ENCODE results near the gene TMEM30A.

TMEM30A gene

DNA sequence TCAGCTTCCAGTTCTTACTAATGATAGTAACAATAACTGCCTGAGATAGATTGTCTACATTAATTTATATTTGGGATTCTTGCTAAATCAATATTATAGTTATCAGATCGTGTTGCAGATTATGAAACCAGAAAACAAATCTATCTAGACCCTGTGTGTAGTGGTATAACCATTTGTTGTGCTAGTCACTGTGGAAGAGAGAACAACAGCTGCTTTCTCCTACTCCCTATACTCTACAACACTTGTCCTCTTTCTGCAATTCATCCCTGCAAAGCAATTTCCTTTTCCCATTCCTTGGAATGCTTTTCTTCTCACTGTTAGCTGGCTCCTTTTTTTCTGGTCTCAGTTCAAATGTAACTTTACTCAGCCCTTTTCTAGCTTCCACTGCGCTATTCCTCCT lies 49.3 kb downstream of the TMEM30A start:
- CTCF ChIA-PET = interaction anchor here (0.7 kb wide), 1 partner anchor 24 kb away, joined by 3 read pairs; no protein-coding TSS in a partner anchor
- POLR2A ChIA-PET = interaction anchor here (3.2 kb wide), 1 partner anchor 8 kb away, joined by 10 read pairs; the partner anchor contains the start of gene COX7A2
- no peak for DNase-seq (ENCODE audit: extremely low spot score)
- TF ChIP-seq CTBP1 (IDR thresholded peaks at IDR 0.05; ENCODE audit: borderline replicate concordance) = no peak
- TF ChIP-seq NFRKB (IDR thresholded peaks at IDR 0.05) = no peak
- TF ChIP-seq FOXM1 (IDR thresholded peaks at IDR 0.05; ENCODE audit: borderline replicate concordance) = no peak
- TF ChIP-seq FOXA1 (IDR thresholded peaks at IDR 0.05) = no peak
- no peak for TF ChIP-seq ZNF384 (IDR thresholded peaks at IDR 0.05)
- no peak for TF ChIP-seq ARNT (IDR thresholded peaks at IDR 0.05)
- TF ChIP-seq FOXK2 (IDR thresholded peaks at IDR 0.05) = no peak
- no peak for TF ChIP-seq BHLHE40 (IDR thresholded peaks at IDR 0.05; ENCODE audit: borderline replicate concordance)
- TF ChIP-seq SUZ12 (IDR thresholded peaks at IDR 0.05) = no peak
- no peak for TF ChIP-seq LEF1 (IDR thresholded peaks at IDR 0.05; ENCODE audit: borderline replicate concordance)
- no peak for TF ChIP-seq ELF4 (IDR thresholded peaks at IDR 0.05)
- TF ChIP-seq, protein P1, sequence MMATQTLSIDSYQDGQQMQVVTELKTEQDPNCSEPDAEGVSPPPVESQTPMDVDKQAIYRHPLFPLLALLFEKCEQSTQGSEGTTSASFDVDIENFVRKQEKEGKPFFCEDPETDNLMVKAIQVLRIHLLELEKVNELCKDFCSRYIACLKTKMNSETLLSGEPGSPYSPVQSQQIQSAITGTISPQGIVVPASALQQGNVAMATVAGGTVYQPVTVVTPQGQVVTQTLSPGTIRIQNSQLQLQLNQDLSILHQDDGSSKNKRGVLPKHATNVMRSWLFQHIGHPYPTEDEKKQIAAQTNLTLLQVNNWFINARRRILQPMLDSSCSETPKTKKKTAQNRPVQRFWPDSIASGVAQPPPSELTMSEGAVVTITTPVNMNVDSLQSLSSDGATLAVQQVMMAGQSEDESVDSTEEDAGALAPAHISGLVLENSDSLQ (IDR thresholded peaks at IDR 0.05) = no peak
- TF ChIP-seq L3MBTL2 (conservative IDR thresholded peaks at IDR 0.05) = no peak
- no peak for TF ChIP-seq HDGF (IDR thresholded peaks at IDR 0.05; ENCODE audit: borderline replicate concordance)
- no peak for TF ChIP-seq TARDBP (IDR thresholded peaks at IDR 0.05)
- TF ChIP-seq SP1 (IDR thresholded peaks at IDR 0.05) = no peak

DNA sequence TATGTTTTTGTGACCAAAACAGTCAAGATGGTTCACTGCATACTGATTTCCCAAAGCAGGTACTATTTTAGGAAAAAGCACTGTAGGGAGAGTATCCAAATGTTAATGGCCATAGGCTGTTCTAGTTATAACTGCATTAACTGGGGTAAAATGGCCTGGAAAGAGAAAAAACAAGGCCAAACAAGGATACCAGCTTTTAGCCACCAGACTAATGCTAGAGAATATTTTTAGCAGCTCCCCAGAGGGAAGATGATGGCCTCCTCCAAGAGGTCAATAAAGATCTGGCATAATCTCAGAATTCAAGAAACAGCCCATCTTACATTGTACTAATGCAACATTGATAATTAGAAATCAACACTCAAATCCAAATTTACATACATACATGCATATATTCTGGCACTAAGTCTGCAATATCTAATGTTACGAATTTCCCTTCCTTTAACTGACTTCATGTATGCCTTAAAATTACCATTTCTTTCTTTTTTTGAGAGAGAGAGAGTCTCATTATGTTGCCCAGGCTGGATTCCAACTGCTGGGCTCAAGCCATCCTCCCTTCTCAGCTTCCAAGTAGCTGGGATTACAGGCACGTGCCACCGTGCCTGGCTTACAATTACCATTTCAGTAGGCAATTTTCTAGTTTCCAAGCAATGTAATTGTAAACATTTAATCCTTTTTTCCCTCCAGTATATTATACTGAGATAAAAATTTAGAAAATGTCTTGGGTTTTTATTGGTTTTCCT lies 50.3 kb downstream of the TMEM30A start:
- DNase-seq (ENCODE audit: extremely low spot score) = no peak
- no peak for TF ChIP-seq BHLHE40 (IDR thresholded peaks at IDR 0.05; ENCODE audit: borderline replicate concordance)
- TF ChIP-seq ARNT (IDR thresholded peaks at IDR 0.05) = no peak
- no peak for TF ChIP-seq CTBP1 (IDR thresholded peaks at IDR 0.05; ENCODE audit: borderline replicate concordance)
- TF ChIP-seq FOXK2 (IDR thresholded peaks at IDR 0.05) = no peak
- no peak for TF ChIP-seq SUZ12 (IDR thresholded peaks at IDR 0.05)
- no peak for TF ChIP-seq ZNF384 (IDR thresholded peaks at IDR 0.05)
- TF ChIP-seq HDGF (IDR thresholded peaks at IDR 0.05; ENCODE audit: borderline replicate concordance) = no peak
- no peak for TF ChIP-seq NFRKB (IDR thresholded peaks at IDR 0.05)
- CTCF ChIA-PET = interaction anchor here (0.7 kb wide), 1 partner anchor 23 kb away, joined by 3 read pairs; no protein-coding TSS in a partner anchor
- POLR2A ChIA-PET = interaction anchor here (3.2 kb wide), 1 partner anchor 9 kb away, joined by 10 read pairs; the partner anchor contains the start of gene COX7A2

DNA sequence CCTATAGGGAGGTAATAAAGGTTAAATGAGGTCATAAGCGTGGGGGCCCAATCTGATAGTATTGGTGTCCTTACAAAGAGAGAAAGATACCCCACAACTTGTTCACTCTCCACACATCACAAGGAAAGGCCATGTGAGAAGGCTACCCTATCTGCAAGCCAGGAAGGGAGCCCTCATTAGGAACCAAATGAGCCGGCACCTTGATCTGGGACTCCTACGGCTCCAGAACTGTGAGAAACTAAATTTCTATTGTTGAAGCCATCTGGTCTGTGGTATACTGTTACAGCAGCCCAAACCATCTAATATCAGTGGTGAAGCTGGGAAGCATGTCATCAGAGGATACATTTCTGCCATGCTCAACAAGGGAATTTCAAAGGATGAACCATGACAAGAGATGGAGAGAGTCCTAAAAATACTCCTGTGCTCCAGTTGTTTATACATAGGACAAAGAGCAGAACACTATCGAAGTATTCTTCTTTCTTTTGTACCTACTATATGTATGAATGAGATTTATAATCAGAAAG lies 51.4 kb downstream of the TMEM30A start:
- POLR2A ChIA-PET = interaction anchor here (3.2 kb wide), 1 partner anchor 10 kb away, joined by 10 read pairs; the partner anchor contains the start of gene COX7A2
- TF ChIP-seq FOXA1 (IDR thresholded peaks at IDR 0.05) (no peak), FOXM1 (IDR thresholded peaks at IDR 0.05; ENCODE audit: borderline replicate concordance) (no peak), TARDBP (IDR thresholded peaks at IDR 0.05) (no peak), CTBP1 (IDR thresholded peaks at IDR 0.05; ENCODE audit: borderline replicate concordance) (no peak), ARNT (IDR thresholded peaks at IDR 0.05) (no peak), ELF4 (IDR thresholded peaks at IDR 0.05) (no peak), HDGF (IDR thresholded peaks at IDR 0.05; ENCODE audit: borderline replicate concordance) (no peak), BHLHE40 (IDR thresholded peaks at IDR 0.05; ENCODE audit: borderline replicate concordance) (no peak), ZNF384 (IDR thresholded peaks at IDR 0.05) (no peak), FOXK2 (IDR thresholded peaks at IDR 0.05) (no peak), SP1 (IDR thresholded peaks at IDR 0.05) (no peak), SUZ12 (IDR thresholded peaks at IDR 0.05) (no peak), LEF1 (IDR thresholded peaks at IDR 0.05; ENCODE audit: borderline replicate concordance) (no peak), L3MBTL2 (conservative IDR thresholded peaks at IDR 0.05) (no peak), NFRKB (IDR thresholded peaks at IDR 0.05) (no peak)
- TF ChIP-seq, protein P1 (IDR thresholded peaks at IDR 0.05) = no peak
- DNase-seq (ENCODE audit: extremely low spot score) = no peak
- CTCF ChIA-PET = no interaction called here

DNA sequence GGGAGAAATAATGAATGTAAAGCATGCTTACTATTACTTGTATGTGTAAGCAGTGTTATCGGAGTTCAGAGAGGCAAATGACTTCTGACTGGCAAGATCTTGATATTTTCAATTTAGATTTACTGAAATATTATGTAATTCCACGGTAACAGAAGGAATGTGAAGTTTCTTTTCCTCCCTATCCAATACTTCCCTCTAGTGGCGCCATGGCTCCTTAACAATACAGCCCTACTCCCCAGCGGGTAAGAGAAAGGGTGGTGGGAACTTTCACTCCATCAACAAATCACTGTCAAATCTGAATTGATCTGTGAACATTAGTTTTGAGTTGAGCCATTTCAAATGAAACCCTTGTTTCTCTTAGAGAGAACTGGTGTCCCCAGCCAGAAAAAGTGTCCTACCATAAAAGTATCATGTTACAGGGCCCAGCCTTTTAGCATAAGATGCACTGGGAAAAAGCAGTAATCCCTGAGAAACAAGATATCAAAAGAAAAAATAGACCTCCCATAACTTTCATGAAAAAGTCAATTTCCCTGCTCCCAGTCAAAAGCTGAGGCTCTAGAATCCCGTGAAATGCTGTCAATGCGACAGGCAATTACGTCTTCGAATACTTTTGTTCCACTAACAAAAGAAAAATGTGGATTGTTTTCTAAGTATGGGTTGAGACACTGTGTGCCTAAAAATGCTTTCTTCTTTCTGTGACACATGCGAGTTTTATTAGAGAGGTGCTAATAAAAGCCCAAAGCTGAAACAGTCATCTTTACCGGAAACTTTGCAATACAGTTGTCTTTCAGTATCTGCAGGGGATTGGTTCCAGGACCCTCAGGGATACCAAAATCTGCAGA lies 53.9 kb downstream of the TMEM30A start:
- ChIA-PET CTCF (no interaction called here), POLR2A (no interaction called here)
- TF ChIP-seq ELF4 (IDR thresholded peaks at IDR 0.05) (no peak), TARDBP (IDR thresholded peaks at IDR 0.05) (no peak), FOXK2 (IDR thresholded peaks at IDR 0.05) (no peak), SUZ12 (IDR thresholded peaks at IDR 0.05) (no peak), ARNT (IDR thresholded peaks at IDR 0.05) (no peak), FOXA1 (IDR thresholded peaks at IDR 0.05) (no peak), LEF1 (IDR thresholded peaks at IDR 0.05; ENCODE audit: borderline replicate concordance) (no peak), NFRKB (IDR thresholded peaks at IDR 0.05) (no peak), CTBP1 (IDR thresholded peaks at IDR 0.05; ENCODE audit: borderline replicate concordance) (no peak), BHLHE40 (IDR thresholded peaks at IDR 0.05; ENCODE audit: borderline replicate concordance) (no peak), HDGF (IDR thresholded peaks at IDR 0.05; ENCODE audit: borderline replicate concordance) (no peak), SP1 (IDR thresholded peaks at IDR 0.05) (no peak), L3MBTL2 (conservative IDR thresholded peaks at IDR 0.05) (no peak), FOXM1 (IDR thresholded peaks at IDR 0.05; ENCODE audit: borderline replicate concordance) (no peak), ZNF384 (IDR thresholded peaks at IDR 0.05) (no peak)
- TF ChIP-seq, protein P1 (IDR thresholded peaks at IDR 0.05) = no peak
- peak; percentile 60 for DNase-seq (ENCODE audit: extremely low spot score)

All from HEK293T (cell line).